ENCODE data around the gene LENEP.

LENEP gene

GRCh38 chr1:155024315-155024714 is 30.9 kb downstream of the LENEP start:
- in situ Hi-C loops (cut with HindIII; ENCODE audit: low pct_unique_long_range_greater_than_20kb, low sequenced_read_pairs): no loop called here
- no peak for TF ChIP-seq JUND (IDR thresholded peaks at IDR 0.05; ENCODE audit: low read depth)
- no peak for DNase-seq (ENCODE audit: low read depth in 1 of 2, low spot score in 1 of 2)

- in situ Hi-C loops (cut with HindIII; ENCODE audit: low pct_unique_long_range_greater_than_20kb, low sequenced_read_pairs): no loop called here
- no peak for TF ChIP-seq JUND (IDR thresholded peaks at IDR 0.05; ENCODE audit: low read depth)
- DNase-seq (ENCODE audit: low read depth in 1 of 2, low spot score in 1 of 2): no peak
Measured at GRCh38 chr1:155026154-155026553, 32.8 kb downstream of the LENEP start.

GRCh38 chr1:155026588-155026987 is 33.2 kb downstream of the LENEP start:
- in situ Hi-C loops (cut with HindIII; ENCODE audit: low pct_unique_long_range_greater_than_20kb, low sequenced_read_pairs): no loop called here
- DNase-seq (ENCODE audit: low read depth in 1 of 2, low spot score in 1 of 2): no peak
- no peak for TF ChIP-seq JUND (IDR thresholded peaks at IDR 0.05; ENCODE audit: low read depth)

GRCh38 chr1:155029513-155030242 is 36.3 kb downstream of the LENEP start:
- no peak for DNase-seq (ENCODE audit: low read depth in 1 of 2, low spot score in 1 of 2)
- no peak for TF ChIP-seq JUND (IDR thresholded peaks at IDR 0.05; ENCODE audit: low read depth)
- in situ Hi-C loops (cut with HindIII; ENCODE audit: low pct_unique_long_range_greater_than_20kb, low sequenced_read_pairs): no loop called here

GRCh38 chr1:155030243-155030795 is 36.9 kb downstream of the LENEP start:
- no peak for TF ChIP-seq JUND (IDR thresholded peaks at IDR 0.05; ENCODE audit: low read depth)
- DNase-seq (ENCODE audit: low read depth in 1 of 2, low spot score in 1 of 2): no peak
- in situ Hi-C loops (cut with HindIII; ENCODE audit: low pct_unique_long_range_greater_than_20kb, low sequenced_read_pairs): no loop called here

GRCh38 chr1:155030899-155031298 is 37.5 kb downstream of the LENEP start:
- DNase-seq (ENCODE audit: low read depth in 1 of 2, low spot score in 1 of 2): no peak
- in situ Hi-C loops (cut with HindIII; ENCODE audit: low pct_unique_long_range_greater_than_20kb, low sequenced_read_pairs): no loop called here
- no peak for TF ChIP-seq JUND (IDR thresholded peaks at IDR 0.05; ENCODE audit: low read depth)

- no peak for TF ChIP-seq JUND (IDR thresholded peaks at IDR 0.05; ENCODE audit: low read depth)
- no peak for DNase-seq (ENCODE audit: low read depth in 1 of 2, low spot score in 1 of 2)
- in situ Hi-C loops (cut with HindIII; ENCODE audit: low pct_unique_long_range_greater_than_20kb, low sequenced_read_pairs): no loop called here
Measured at GRCh38 chr1:155032886-155033285, 39.5 kb downstream of the LENEP start.

- in situ Hi-C loops (cut with HindIII; ENCODE audit: low pct_unique_long_range_greater_than_20kb, low sequenced_read_pairs): no loop called here
- no peak for DNase-seq (ENCODE audit: low read depth in 1 of 2, low spot score in 1 of 2)
- no peak for TF ChIP-seq JUND (IDR thresholded peaks at IDR 0.05; ENCODE audit: low read depth)
Measured at GRCh38 chr1:155033524-155033923, 40.1 kb downstream of the LENEP start, which contains the start of the genes DCST1 and DCST2. DCST1 (plus strand) TSS chr1:155033824; CDS start chr1:155034037, 213 bp downstream. DCST2 (minus strand) TSS chr1:155033781; CDS start chr1:155033701, 80 bp downstream.

GRCh38 chr1:155034318-155035208 is 41.2 kb downstream of the LENEP start:
- in situ Hi-C loops (cut with HindIII; ENCODE audit: low pct_unique_long_range_greater_than_20kb, low sequenced_read_pairs): no loop called here
- TF ChIP-seq JUND (IDR thresholded peaks at IDR 0.05; ENCODE audit: low read depth): no peak
- no peak for DNase-seq (ENCODE audit: low read depth in 1 of 2, low spot score in 1 of 2)

GRCh38 chr1:155035936-155036335 is 42.5 kb downstream of the LENEP start:
- DNase-seq (ENCODE audit: low read depth in 1 of 2, low spot score in 1 of 2): no peak
- no peak for TF ChIP-seq JUND (IDR thresholded peaks at IDR 0.05; ENCODE audit: low read depth)
- in situ Hi-C loops (cut with HindIII; ENCODE audit: low pct_unique_long_range_greater_than_20kb, low sequenced_read_pairs): no loop called here

- no peak for DNase-seq (ENCODE audit: low read depth in 1 of 2, low spot score in 1 of 2)
- TF ChIP-seq JUND (IDR thresholded peaks at IDR 0.05; ENCODE audit: low read depth): no peak
- in situ Hi-C loops (cut with HindIII; ENCODE audit: low pct_unique_long_range_greater_than_20kb, low sequenced_read_pairs): no loop called here
Measured at GRCh38 chr1:155037043-155037442, 43.7 kb downstream of the LENEP start.

- no peak for TF ChIP-seq JUND (IDR thresholded peaks at IDR 0.05; ENCODE audit: low read depth)
- no peak for DNase-seq (ENCODE audit: low read depth in 1 of 2, low spot score in 1 of 2)
- in situ Hi-C loops (cut with HindIII; ENCODE audit: low pct_unique_long_range_greater_than_20kb, low sequenced_read_pairs): no loop called here
Measured at GRCh38 chr1:155037851-155038441, 44.6 kb downstream of the LENEP start.
